Hepatocyte (in vitro differentiated cells): ENCODE measurements around the gene IGSF22.

Experiments
- CTCF ChIP-seq: fragments of 200-600 bp; sonication (generic); IDR thresholded peaks from 2 replicates; pipeline ENCODE4 v1.5.1; 2016; ENCODE audit warnings: antibody characterized with exemption, mild to moderate bottlenecking; ENCODE audit not compliant: poor library complexity
- EZH2 ChIP-seq: fragments of 200-600 bp; sonication (generic); IDR thresholded peaks from 2 replicates; pipeline ENCODE4 v1.6.1; 2016; ENCODE audit warnings: antibody characterized with exemption, mild to moderate bottlenecking, borderline replicate concordance
- EZH2phosphoT487 ChIP-seq: fragments of 200-600 bp; sonication (generic); IDR thresholded peaks from one replicate; pipeline ENCODE4 v1.6.1; 2018; ENCODE audit warnings: antibody characterized with exemption, mild to moderate bottlenecking, low read depth, moderate library complexity; ENCODE audit not compliant: unreplicated experiment, severe bottlenecking

GRCh38 chr11:18731441-18731840 is 5.5 kb upstream of the IGSF22 start:
- TF ChIP-seq CTCF (no peak), EZH2phosphoT487 (no peak), EZH2 (no peak)
